Activated CD4-positive, alpha-beta T cell treated with anti-CD3 and anti-CD28 coated beads, Interleukin-2, amount 50 U/mL, for 24 hours (primary cell): Measurements from ENCODE around the gene POTEG.
"Not testable (repeated sequence)": the region's sequence is repeated elsewhere in the genome, so short reads cannot be mapped to it uniquely, and the experiment has no call there.

Source experiments
- DNase-seq, 2 donors: peaks; one replicate each; pipeline ENCODE4 v3.0.0-alpha.2; 2020; ENCODE audit warnings: low read depth in 1 of 2, low spot score in 1 of 2

Gene POTEG

DNA sequence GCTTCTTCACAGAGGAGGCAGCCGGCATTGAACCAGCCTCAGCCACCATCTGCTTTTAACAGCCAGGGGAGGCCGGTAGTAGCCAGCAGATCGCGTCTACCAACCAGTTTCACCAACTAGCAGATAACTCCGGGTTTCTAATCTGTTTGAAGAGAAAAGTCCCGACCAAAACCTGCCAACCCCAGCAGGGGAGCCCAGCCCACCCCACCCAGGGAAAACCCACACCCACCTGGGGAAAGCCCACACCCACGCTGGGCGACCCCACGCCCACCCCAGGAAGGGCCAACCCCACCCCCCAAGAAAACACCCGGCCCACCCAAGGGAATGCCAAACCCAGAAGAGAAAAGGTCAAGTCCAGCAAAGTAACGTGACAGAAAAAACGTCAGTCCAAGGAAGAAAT, at the start of gene POTEG:
TSS of gene POTEG (minus strand) at position 101 of the 400 bp plus-strand sequence. CDS start at position 49, 52 bp downstream.
- DNase-seq = not testable (repeated sequence)

DNA sequence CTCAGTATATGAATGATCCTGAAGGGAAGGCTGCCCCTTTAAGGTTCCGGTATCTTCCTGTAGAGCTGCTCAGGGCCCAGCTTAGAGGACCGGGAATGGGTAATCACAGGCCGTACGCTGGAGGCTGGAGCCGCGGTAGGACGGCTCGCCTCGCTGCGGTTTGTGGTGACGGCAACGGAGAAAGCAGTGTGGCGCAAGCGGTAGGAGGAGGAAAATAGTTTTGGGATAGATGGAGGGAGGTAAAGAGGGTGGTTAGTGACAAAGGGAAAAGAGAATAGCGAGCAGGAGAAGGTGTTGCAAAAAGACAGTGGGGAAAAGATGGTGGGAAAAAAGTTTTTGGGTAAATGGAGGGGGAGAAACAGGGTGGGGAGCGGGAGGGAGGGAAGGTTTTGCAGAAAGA, 48.0 kb upstream of the POTEG start:
- DNase-seq = not testable (repeated sequence)

- DNase-seq = not testable (repeated sequence)
Observed at GRCh38 chr14:19481421-19481820, 47.3 kb upstream of the POTEG start.

GRCh38 chr14:19480491-19480890, 46.4 kb upstream of the POTEG start:
- not testable (repeated sequence) for DNase-seq

- DNase-seq = not testable (repeated sequence)
Observed at GRCh38 chr14:19445761-19446160, 11.6 kb upstream of the POTEG start.

DNA sequence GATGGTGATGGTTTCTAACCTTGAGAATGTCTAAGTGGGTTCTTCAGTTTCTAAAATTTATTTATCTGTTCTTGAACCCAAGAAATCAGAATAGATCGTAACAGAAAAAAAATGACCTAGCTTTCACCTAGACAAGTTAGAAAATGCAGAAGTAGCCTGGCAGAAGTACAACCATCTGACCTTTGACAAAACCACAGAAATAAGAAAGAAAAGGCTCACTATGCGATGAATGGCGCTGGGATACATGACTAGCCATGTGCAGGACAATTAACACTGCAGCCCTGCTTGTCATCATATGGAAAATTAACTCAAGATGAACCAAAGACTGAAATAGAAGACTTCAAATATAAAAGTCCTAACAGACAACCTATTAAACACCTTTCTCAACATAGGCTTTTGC, 5.7 kb upstream of the POTEG start:
- not testable (repeated sequence) for DNase-seq

DNA sequence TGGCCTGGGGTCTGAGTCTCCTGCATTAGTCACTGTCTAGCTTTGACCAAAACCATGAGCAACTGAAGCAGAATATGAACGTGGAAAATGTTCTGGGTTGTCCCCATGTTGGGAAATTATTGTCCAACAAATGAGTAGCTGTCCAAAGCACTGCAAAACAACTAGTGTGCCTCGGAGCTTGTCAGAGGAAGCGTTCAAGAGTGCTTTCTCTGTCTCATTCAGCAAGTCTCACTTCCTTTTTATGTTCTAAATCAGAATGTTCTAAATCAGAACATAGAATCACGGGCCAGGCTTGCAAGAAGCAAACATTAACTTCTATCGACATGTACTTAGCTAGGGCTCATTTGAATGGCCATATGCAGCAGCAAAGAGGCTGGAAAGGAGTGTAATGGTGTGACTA, 5.1 kb upstream of the POTEG start:
- not testable (repeated sequence) for DNase-seq

GRCh38 chr14:19437126-19437443, 2.9 kb upstream of the POTEG start:
- not testable (repeated sequence) for DNase-seq

- DNase-seq = not testable (repeated sequence)
Observed at GRCh38 chr14:19436311-19437125, 2.4 kb upstream of the POTEG start.

GRCh38 chr14:19435852-19436251, 1.7 kb upstream of the POTEG start:
- DNase-seq = not testable (repeated sequence)

DNA sequence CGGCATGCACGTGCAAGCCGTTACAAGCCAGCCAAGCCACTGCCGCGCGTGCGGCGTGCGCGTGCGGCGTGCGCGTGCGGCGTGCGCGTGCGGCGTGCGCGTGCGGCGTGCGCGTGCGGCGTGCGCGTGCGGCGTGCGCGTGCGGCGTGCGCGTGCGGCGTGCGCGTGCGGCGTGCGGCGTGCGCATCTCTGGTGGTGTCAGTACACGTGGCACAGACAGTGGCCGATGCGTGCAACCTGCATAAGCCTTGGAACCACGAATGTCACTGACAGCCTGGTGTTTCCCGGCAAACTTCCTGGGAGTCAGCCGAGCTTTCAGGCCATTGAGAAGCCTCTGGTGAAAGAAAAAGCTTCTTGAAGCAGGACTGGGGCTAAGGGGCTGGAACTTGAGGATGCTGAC, 750 bp upstream of the POTEG start:
- DNase-seq = not testable (repeated sequence)

DNA sequence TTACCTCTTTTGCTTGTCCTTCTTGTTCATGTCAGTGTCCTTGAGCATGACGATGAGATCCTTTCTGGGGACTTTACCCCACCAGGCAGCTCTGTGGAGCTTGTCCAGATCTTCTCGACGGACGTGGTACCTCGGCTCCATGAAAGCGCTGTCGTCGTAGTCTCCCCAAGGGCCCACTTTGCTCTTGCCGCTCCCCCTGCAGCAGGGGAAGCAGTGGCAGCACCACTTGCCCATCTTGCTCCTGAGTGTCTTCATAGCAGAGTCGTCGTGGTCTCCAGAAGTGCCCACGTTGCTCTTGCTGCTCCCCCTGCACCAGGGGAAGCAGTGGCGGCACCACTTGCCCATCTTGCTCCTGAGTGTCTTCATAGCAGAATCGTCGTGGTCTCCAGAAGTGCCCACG, 376 bp downstream of the POTEG start:
- DNase-seq = not testable (repeated sequence)

DNA sequence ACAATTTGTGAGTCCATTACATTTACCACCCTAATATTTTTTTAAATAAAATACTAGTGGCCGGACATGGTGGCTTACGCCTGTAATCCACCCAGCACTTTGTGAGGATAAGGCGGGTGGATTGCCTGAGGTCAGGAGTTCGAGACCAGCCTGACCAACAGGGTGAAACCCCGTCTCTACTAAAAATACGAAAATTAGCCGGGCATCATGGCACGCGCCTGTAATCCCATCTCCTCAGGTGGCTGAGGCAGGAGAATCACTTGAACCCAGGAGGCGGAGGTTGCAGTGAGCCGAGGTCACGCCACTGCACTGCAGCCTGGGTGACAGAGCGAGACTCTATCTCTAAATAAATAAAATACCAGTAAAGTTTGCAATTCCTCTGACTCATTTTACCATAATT, 25.6 kb downstream of the POTEG start:
- DNase-seq = not testable (repeated sequence)

DNA sequence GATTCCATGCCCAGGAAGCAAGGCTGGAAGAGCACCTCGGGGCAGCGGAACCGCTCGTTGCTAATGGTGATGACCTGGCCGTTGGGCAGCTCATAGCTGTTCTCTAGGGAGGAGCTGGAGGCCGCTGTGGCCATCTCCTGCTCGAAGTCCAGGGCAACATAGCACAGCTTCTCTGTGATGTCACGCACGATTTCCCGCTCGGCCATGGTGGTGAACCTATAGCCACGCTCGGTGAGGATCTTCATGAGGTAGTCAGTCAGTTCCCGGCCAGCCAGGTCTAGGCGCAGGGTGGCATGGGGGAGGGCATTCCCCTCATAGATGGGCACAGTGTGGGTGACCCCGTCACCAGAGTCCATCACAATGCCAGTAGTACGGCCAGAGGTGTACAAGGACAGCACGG, 32.0 kb downstream of the POTEG start:
- DNase-seq = not testable (repeated sequence)

GRCh38 chr14:19394727-19395126, 39.4 kb downstream of the POTEG start:
- DNase-seq = not testable (repeated sequence)

DNA sequence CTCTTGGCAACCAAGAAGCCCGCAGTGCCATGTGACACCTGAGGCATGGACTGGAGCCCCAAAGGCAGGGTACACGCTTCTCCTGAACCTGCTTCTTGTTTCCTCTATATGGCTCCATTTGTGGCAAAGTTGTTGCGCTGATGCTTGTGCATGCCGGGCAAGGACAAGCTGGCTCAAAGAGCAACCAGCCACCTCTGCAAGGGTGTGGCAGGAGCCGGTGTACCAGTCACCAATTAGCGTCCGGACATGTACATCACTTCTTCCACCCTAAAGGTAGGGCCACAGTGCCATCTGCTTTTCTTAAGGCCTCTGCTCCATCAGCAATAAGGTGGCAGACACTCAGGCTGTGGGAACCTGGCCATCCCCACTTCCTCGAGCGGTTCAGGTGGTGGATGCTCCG, 43.9 kb downstream of the POTEG start:
- not testable (repeated sequence) for DNase-seq

- not testable (repeated sequence) for DNase-seq
Observed at GRCh38 chr14:19388741-19389140, 45.4 kb downstream of the POTEG start.

- DNase-seq = not testable (repeated sequence)
Observed at GRCh38 chr14:19386996-19387395, 47.1 kb downstream of the POTEG start.

DNA sequence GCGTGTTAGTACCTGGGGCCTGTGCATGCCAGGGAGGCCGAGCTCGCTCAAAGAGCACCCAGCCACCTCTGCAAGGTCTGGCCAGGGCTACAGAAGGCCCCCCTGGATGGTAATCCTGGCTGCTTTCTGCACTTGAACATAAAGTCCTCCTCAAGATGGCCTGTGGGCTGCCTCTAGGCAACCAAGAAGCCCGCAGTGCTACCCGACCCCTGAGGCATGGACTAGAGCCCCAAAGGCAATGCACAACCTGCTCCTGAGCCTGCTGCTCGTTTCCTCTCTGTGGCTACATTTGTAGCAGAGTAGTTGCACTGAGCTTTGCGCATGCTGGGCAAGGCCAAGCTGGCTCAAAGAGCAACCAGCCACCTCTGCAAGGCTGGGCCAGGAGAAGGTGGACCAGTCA, 47.8 kb downstream of the POTEG start:
- not testable (repeated sequence) for DNase-seq

- not testable (repeated sequence) for DNase-seq
Observed at GRCh38 chr14:19384088-19384781, 49.9 kb downstream of the POTEG start.

GRCh38 chr14:19383008-19383584, 51.0 kb downstream of the POTEG start:
- DNase-seq = not testable (repeated sequence)

GRCh38 chr14:19380137-19380536, 54.0 kb downstream of the POTEG start:
- DNase-seq = not testable (repeated sequence)
